Measurements from ENCODE around the gene KCND3.

The KCND3 gene

DNA sequence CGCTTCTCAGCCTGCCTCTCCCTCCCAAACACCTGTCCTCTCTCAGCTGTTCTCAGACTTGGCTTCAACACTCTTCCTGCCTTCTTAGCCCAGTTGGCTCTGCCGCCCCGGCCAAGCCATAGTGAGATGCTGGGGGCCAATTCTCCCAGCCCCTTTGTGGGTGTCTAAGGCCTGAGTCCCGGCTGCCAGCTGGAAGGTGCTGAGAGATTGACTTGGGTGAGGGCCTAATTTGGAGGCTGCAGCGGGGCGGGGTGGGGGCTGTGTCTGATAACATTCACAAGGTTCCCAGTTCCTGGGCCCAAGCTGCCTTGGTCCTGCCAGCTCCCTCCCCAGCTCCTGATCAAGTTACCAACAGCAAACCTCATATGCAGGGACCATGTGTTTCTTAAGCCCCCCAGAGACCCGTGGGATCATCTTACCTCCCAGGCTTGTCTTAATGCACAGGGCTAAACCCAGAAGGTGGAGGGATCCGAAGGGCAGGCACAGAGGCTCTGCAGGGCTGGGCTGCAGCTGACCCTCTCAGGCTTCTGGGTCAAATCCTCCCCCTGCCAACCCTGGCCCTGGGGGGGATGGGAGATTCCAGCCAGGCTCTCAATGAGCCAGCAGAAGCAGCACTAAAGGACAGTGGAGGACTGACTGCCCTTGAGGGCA is 260.1 kb downstream of the KCND3 start:
- DNase-seq (no peak), ATAC-seq (no peak)

DNA sequence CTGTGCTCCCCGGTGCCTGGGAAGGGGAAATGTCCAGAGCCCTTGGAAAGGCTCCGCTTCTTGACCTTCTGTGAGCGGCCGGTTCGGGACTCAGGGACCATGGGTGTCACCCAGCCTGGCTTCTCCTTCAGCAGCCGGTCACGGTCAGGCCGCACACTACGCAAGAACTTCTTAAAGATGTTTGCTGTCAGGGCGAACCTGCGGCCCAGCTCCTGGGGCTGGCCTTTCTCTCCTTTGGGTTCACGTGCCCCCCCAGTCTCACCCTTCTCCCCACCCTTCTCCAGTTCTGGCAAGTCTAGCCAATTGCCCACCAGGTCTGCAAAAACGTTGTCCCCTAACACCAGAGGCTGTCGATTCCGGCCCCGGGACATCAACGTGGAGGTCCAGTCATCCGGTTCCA is 262.4 kb downstream of the KCND3 start:
- DNase-seq (no peak), ATAC-seq (no peak)

GRCh38 chr1:111725192-111725591 is 264.3 kb downstream of the KCND3 start:
- no peak for ATAC-seq
- no peak for DNase-seq

- no peak for DNase-seq
- ATAC-seq: no peak
These were observed 265.6 kb downstream of the KCND3 start for GRCh38 chr1:111723871-111724270.

GRCh38 chr1:111723091-111723806 is 266.2 kb downstream of the KCND3 start:
- DNase-seq: no peak

GRCh38 chr1:111720977-111721786 is 268.3 kb downstream of the KCND3 start:
- no peak for DNase-seq
- no peak for ATAC-seq

More at GRCh38 chr1:111723091-111723806, 266.2 kb downstream of the KCND3 start:
- ATAC-seq: no peak

Measured in stimulated activated naive CD8-positive, alpha-beta T cell treated with anti-CD3 and anti-CD28 coated beads, Interleukin-15, Interleukin-2, amounts not matched to agents 100 U/mL and 50 U/mL, for 24 hours (primary cell).